Fibroblast of lung (primary cell): ENCODE measurements around the gene TNFAIP8L1. TPM values are rescaled to one million over a fixed set of nuclear protein-coding genes. Genes with fewer than 3 reads are reported as not detected.

ENCODE experiments used
- DNase-seq, 2 donors: peaks; one replicate each; pipeline versions ENCODE4 v3.0.0 to v3.0.0-alpha.2; 2010; ENCODE audit warnings: low read depth in 2 of 2
- H2AFZ ChIP-seq: 2 replicates; pipeline ENCODE4 v1.5.1; 2012; ENCODE audit warnings: low read length, control low read depth, inconsistent platforms
- H3K27ac ChIP-seq: 2 replicates; pipeline ENCODE4 v1.5.1; 2011; ENCODE audit warnings: low read length, control low read depth; ENCODE audit not compliant: insufficient read depth
- H3K27me3 ChIP-seq: 2 replicates; pipeline ENCODE4 v1.5.1; 2011; ENCODE audit warnings: mild to moderate bottlenecking, low read length; ENCODE audit not compliant: control insufficient read depth, insufficient read depth
- H3K36me3 ChIP-seq: 2 replicates; pipeline ENCODE4 v1.5.1; 2011; ENCODE audit warnings: low read length; ENCODE audit not compliant: control insufficient read depth, insufficient read depth
- H3K4me1 ChIP-seq: 2 replicates; pipeline ENCODE4 v1.5.1; 2011; ENCODE audit warnings: low read length; ENCODE audit not compliant: control insufficient read depth, insufficient read depth; ENCODE audit errors: extremely low read depth
- H3K4me2 ChIP-seq: 2 replicates; pipeline ENCODE4 v1.5.1; 2011; ENCODE audit warnings: low read length, control low read depth; ENCODE audit not compliant: insufficient read depth; ENCODE audit errors: extremely low read depth
- H3K4me3 ChIP-seq, 4 experiments: fragments of 200-600 bp in 1 of 4; sonication (generic) in 1 of 4; replicated peaks in 1 of 4; 2 replicates each; pipeline ENCODE4 v1.5.1; 2011 to 2016; ENCODE audit warnings: low read length in 4 of 4, low read depth in 3 of 4, mild to moderate bottlenecking in 3 of 4, control low read depth in 2 of 4, inconsistent platforms in 1 of 4, mixed read lengths in 1 of 4; ENCODE audit not compliant: insufficient read depth in 1 of 4; ENCODE audit errors: control extremely low read depth in 1 of 4
- H3K79me2 ChIP-seq: 2 replicates; pipeline ENCODE4 v1.5.1; 2012; ENCODE audit warnings: mild to moderate bottlenecking, low read length, inconsistent platforms; ENCODE audit not compliant: control insufficient read depth, insufficient read depth
- H3K9ac ChIP-seq: 2 replicates; pipeline ENCODE4 v1.5.1; 2011; ENCODE audit warnings: mild to moderate bottlenecking, low read length, control low read depth; ENCODE audit not compliant: insufficient read depth
- H3K9me3 ChIP-seq: 2 replicates; pipeline ENCODE4 v1.5.1; 2012; ENCODE audit warnings: low read depth, low read length; ENCODE audit not compliant: control insufficient read depth, insufficient read depth
- H4K20me1 ChIP-seq: 2 replicates; pipeline ENCODE4 v1.5.1; 2011; ENCODE audit warnings: low read length; ENCODE audit not compliant: control insufficient read depth, insufficient read depth; ENCODE audit errors: extremely low read depth
- EZH2 ChIP-seq: IDR thresholded peaks from 2 replicates; pipeline ENCODE4 v1.5.1; 2012; ENCODE audit warnings: low read length, control low read depth, mild to moderate bottlenecking; ENCODE audit errors: missing control alignments
- polyA plus RNA-seq, 2 donors: library from polyadenylated mRNA; depleted of rRNA in 1 of 2; stranded (reverse) in 1 of 2; unstranded in 1 of 2; fragments of >200 nt; gene quantifications; 2 replicates each; pipeline ENCODE4 v1.2.1, GENCODE V29; 2011 to 2012; ENCODE audit warnings: missing spikeins in 1 of 2
- total RNA-seq: library from RNA; depleted of rRNA; stranded (reverse); fragments of >200 nt; gene quantifications from 2 replicates; pipeline ENCODE4 v1.2.1, GENCODE V29; 2014
- TF ChIP-seq, protein P1 (sequence below), 2 donors: IDR thresholded peaks in 1 of 2; conservative IDR thresholded peaks in 1 of 2; 1 replicate in 1 of 2; 2 replicates in 1 of 2; pipeline ENCODE4 v1.5.1; 2011 to 2012; ENCODE audit warnings: low read length in 2 of 2, control low read depth in 1 of 2, inconsistent platforms in 1 of 2, low read depth in 1 of 2, mild to moderate bottlenecking in 1 of 2

The TNFAIP8L1 gene
- total and polyA plus RNA-seq, 2 donors (not counting 1 experiment from before 2014, with no cell fraction given), result 2.3 to 4.0 TPM

GRCh38 chr19:4703671-4704316 lies 64.5 kb downstream of the TNFAIP8L1 start:
- TF ChIP-seq, protein P1, sequence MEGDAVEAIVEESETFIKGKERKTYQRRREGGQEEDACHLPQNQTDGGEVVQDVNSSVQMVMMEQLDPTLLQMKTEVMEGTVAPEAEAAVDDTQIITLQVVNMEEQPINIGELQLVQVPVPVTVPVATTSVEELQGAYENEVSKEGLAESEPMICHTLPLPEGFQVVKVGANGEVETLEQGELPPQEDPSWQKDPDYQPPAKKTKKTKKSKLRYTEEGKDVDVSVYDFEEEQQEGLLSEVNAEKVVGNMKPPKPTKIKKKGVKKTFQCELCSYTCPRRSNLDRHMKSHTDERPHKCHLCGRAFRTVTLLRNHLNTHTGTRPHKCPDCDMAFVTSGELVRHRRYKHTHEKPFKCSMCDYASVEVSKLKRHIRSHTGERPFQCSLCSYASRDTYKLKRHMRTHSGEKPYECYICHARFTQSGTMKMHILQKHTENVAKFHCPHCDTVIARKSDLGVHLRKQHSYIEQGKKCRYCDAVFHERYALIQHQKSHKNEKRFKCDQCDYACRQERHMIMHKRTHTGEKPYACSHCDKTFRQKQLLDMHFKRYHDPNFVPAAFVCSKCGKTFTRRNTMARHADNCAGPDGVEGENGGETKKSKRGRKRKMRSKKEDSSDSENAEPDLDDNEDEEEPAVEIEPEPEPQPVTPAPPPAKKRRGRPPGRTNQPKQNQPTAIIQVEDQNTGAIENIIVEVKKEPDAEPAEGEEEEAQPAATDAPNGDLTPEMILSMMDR (conservative IDR thresholded peaks at IDR 0.05 in 1 of 2, IDR thresholded peaks at IDR 0.05 in 1 of 2; ENCODE audit: low read depth in 1 of 2, low read length in 2 of 2), result no peak
- TF ChIP-seq EZH2, result no peak
- H3K27me3 ChIP-seq, result no peaks in the 10 kb centered on the region
- no peak overlapping the region for H3K27ac ChIP-seq
- no peak overlapping the region for H2AFZ ChIP-seq
- no peak overlapping the region for H3K4me3 ChIP-seq
- H3K9ac ChIP-seq, result no peak overlapping the region
- no peak overlapping the region for H3K4me2 ChIP-seq
- no peaks in the 10 kb centered on the region for H4K20me1 ChIP-seq
- H3K4me1 ChIP-seq, result peaks cover 5% of the 10 kb centered on the region
- H3K36me3 ChIP-seq, result peaks cover 38% of the 10 kb centered on the region
- no peaks in the 10 kb centered on the region for H3K9me3 ChIP-seq
- H3K79me2 ChIP-seq, result no peaks in the 10 kb centered on the region
- DNase-seq, result no peak

DNA sequence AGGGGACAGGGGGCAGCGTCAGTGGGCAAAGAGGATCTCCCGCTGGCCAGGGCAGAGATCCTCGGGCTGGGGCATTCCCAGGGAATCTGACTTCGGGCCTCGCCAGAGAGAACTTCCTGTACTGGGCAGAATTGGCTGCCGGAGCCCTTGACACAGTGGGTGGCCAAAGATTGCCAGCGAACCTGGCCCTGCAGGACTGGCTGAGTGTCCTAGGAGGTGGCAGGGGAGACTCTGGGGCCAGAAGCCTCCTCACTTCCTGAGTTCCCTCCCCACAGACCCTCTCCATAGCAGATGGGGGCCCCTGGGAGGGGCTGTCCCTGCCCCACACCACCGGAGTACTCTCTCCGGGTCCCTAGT lies 65.0 kb downstream of the TNFAIP8L1 start:
- no peak for DNase-seq
- Histone ChIP-seq H3K79me2 (no peaks in the 10 kb centered on the region), H3K9ac (no peak overlapping the region), H3K9me3 (no peaks in the 10 kb centered on the region), H3K4me2 (no peak overlapping the region), H3K4me1 (peaks cover 5% of the 10 kb centered on the region), H3K4me3 (no peak overlapping the region), H3K27me3 (no peaks in the 10 kb centered on the region), H3K27ac (no peak overlapping the region), H3K36me3 (peaks cover 38% of the 10 kb centered on the region), H2AFZ (no peak overlapping the region), H4K20me1 (no peaks in the 10 kb centered on the region)
- no peak for TF ChIP-seq EZH2
- TF ChIP-seq, protein P1 (conservative IDR thresholded peaks at IDR 0.05 in 1 of 2, IDR thresholded peaks at IDR 0.05 in 1 of 2; ENCODE audit: low read depth in 1 of 2, low read length in 2 of 2), result no peak

Other genes starting within 250 kb of the TNFAIP8L1 start
- 20.3 and 23.9 TPM in 2 replicates for gene SH3GL1, start 239.0 kb upstream of the TNFAIP8L1 start, total RNA-seq
- 44.9 and 58.7 TPM in 2 replicates for gene SH3GL1, start 239.0 kb upstream of the TNFAIP8L1 start, polyA plus RNA-seq
- gene CHAF1A, start 236.9 kb upstream of the TNFAIP8L1 start, total RNA-seq, result 3.9 and 5.9 TPM in 2 replicates
- gene CHAF1A, start 236.9 kb upstream of the TNFAIP8L1 start, polyA plus RNA-seq, result 5.9 and 15.4 TPM in 2 replicates
- 98.9 and 114 TPM in 2 replicates for gene UBXN6, start 181.7 kb upstream of the TNFAIP8L1 start, total RNA-seq
- 49.1 and 53.3 TPM in 2 replicates for gene UBXN6, start 181.7 kb upstream of the TNFAIP8L1 start, polyA plus RNA-seq
- 47.8 and 51.2 TPM in 2 replicates for gene HDGFL2, start 167.2 kb upstream of the TNFAIP8L1 start, total RNA-seq
- 19.5 and 23.6 TPM in 2 replicates for gene HDGFL2, start 167.2 kb upstream of the TNFAIP8L1 start, polyA plus RNA-seq
- 2.6 and 5.3 TPM in 2 replicates for gene PLIN4, start 121.0 kb upstream of the TNFAIP8L1 start, total RNA-seq
- 0.05 and 0.07 TPM in 2 replicates for gene PLIN4, start 121.0 kb upstream of the TNFAIP8L1 start, polyA plus RNA-seq
- gene PLIN5, start 104.3 kb upstream of the TNFAIP8L1 start, total RNA-seq, result not detected in 2 replicates
- gene PLIN5, start 104.3 kb upstream of the TNFAIP8L1 start, polyA plus RNA-seq, result not detected in 2 replicates
- gene LRG1, start 99.5 kb upstream of the TNFAIP8L1 start, total RNA-seq, result not detected in 2 replicates
- gene LRG1, start 99.5 kb upstream of the TNFAIP8L1 start, polyA plus RNA-seq, result 0.10 TPM in 1 of 2 replicates, not detected in the other
- under 0.01 TPM in 2 replicates for gene SEMA6B, start 79.8 kb upstream of the TNFAIP8L1 start, total RNA-seq
- 0.07 and 0.31 TPM in 2 replicates for gene SEMA6B, start 79.8 kb upstream of the TNFAIP8L1 start, polyA plus RNA-seq
- 140 and 181 TPM in 2 replicates for gene MYDGF, start 30.8 kb downstream of the TNFAIP8L1 start, total RNA-seq
- 167 and 190 TPM in 2 replicates for gene MYDGF, start 30.8 kb downstream of the TNFAIP8L1 start, polyA plus RNA-seq
- gene DPP9, start 84.3 kb downstream of the TNFAIP8L1 start, total RNA-seq, result 14.4 and 27.1 TPM in 2 replicates
- 3.6 and 8.2 TPM in 2 replicates for gene DPP9, start 84.3 kb downstream of the TNFAIP8L1 start, polyA plus RNA-seq
- 9.5 and 10.1 TPM in 2 replicates for gene FEM1A, start 152.2 kb downstream of the TNFAIP8L1 start, total RNA-seq
- gene FEM1A, start 152.2 kb downstream of the TNFAIP8L1 start, polyA plus RNA-seq, result 3.2 and 4.1 TPM in 2 replicates
- 2.1 and 4.1 TPM in 2 replicates for gene TICAM1, start 192.2 kb downstream of the TNFAIP8L1 start, total RNA-seq
- gene TICAM1, start 192.2 kb downstream of the TNFAIP8L1 start, polyA plus RNA-seq, result 0.65 and 0.77 TPM in 2 replicates
- gene PLIN3, start 228.2 kb downstream of the TNFAIP8L1 start, total RNA-seq, result 157 and 191 TPM in 2 replicates
- 133 and 151 TPM in 2 replicates for gene PLIN3, start 228.2 kb downstream of the TNFAIP8L1 start, polyA plus RNA-seq